ENCODE measurements around the gene TIAL1.

TIAL1 gene

DNA sequence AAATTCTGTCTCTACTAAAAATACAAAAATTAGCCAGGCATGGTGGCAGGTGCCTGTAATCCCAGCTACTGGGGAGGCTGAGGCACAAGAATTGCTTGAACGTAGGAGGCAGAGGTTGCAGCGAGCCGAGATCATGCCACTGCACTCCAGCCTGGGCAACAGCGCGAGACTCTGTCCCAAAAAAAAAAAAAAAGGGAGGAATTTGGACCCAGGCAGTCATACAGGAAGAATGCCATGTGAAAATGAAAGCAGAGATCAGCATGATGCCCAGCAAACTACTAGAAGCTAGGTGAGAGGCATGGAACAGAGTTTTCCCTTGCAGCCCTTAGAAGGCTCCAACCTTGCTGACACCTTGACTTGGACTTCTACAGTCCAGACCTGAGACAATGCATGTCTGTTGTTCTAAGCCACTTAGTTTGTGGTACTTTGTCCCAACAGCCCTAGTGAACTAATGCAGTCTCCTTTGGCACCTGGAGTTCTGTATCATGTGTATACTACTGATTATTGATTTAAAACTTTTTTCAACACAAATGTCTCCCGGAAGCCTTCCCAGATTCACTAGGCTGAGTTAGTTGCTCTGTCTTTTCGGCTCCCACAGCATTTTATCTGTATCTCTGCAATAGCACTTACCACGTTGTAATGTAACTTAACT, 44.2 kb upstream of the TIAL1 start:
- H3K4me3 ChIP-seq (ENCODE audit: control insufficient read depth, low read depth, low read length), result no peak overlapping the region
- TF ChIP-seq, protein P1, sequence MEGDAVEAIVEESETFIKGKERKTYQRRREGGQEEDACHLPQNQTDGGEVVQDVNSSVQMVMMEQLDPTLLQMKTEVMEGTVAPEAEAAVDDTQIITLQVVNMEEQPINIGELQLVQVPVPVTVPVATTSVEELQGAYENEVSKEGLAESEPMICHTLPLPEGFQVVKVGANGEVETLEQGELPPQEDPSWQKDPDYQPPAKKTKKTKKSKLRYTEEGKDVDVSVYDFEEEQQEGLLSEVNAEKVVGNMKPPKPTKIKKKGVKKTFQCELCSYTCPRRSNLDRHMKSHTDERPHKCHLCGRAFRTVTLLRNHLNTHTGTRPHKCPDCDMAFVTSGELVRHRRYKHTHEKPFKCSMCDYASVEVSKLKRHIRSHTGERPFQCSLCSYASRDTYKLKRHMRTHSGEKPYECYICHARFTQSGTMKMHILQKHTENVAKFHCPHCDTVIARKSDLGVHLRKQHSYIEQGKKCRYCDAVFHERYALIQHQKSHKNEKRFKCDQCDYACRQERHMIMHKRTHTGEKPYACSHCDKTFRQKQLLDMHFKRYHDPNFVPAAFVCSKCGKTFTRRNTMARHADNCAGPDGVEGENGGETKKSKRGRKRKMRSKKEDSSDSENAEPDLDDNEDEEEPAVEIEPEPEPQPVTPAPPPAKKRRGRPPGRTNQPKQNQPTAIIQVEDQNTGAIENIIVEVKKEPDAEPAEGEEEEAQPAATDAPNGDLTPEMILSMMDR (IDR thresholded peaks at IDR 0.05; ENCODE audit: control insufficient read depth, insufficient read depth, low read depth, low read length, missing control alignments), result no peak
- no peak for DNase-seq (ENCODE audit: low read depth)

DNA sequence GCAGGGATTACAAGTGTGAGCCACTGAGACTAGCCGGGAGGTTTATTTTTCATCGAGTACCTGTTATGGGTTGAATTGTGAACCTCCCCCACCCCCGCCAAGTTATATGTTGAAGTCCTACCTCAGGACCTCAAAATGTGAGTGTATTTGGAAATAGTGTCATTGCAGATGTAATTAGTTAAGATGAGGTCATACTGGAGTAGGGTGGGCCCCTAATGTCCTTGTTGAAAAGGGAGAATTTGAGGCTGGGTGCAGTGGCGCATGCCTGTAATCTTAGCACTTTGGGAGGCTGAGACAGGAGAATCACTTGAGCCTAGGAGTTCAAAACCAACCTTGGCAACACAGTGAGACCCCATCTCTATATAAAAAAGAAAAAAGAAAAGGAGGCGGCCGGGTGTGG, 43.6 kb upstream of the TIAL1 start:
- TF ChIP-seq, protein P1 (IDR thresholded peaks at IDR 0.05; ENCODE audit: control insufficient read depth, insufficient read depth, low read depth, low read length, missing control alignments), result no peak
- no peak overlapping the region for H3K4me3 ChIP-seq (ENCODE audit: control insufficient read depth, low read depth, low read length)
- no peak for DNase-seq (ENCODE audit: low read depth)

DNA sequence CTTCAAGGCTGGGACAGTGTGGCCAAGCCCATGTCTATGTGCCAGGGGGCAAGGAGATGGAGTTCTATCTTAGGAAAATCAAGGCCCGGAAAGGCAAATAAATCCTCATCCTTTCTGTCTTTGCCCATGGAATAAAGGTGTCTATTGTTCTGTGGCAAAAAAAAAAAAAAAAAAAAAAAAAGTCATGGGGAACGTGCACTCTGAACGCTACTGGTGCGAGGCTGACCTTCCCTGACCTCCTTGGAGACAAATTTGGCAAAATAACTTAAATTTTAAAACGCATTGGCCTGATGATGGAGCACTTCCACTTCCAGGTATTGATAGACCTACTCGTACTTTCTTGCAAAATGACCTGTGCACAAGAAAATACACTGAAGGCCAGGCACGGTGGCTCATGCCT, 42.2 kb upstream of the TIAL1 start:
- DNase-seq (ENCODE audit: low read depth), result no peak
- H3K4me3 ChIP-seq (ENCODE audit: control insufficient read depth, low read depth, low read length), result no peak overlapping the region
- TF ChIP-seq, protein P1 (IDR thresholded peaks at IDR 0.05; ENCODE audit: control insufficient read depth, insufficient read depth, low read depth, low read length, missing control alignments), result no peak

DNA sequence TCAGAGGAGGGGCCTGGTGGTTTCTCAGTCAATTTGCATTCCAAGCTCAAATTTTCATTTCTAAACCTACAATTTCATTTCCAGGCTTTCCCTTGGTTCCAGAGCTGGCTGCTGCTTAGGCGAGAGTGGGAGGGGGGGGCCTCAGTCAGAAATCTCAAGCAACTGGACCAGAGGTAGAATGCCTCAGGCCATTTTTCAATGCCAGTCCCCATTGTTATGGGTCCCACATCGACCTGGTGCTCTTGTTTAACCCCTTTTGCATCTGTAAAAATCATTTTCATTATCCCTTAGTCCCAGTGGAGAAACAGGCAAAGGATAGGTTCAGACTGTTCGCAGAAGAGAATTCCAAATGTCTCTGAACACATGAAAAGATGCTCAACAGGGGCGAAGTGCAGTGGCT, 40.9 kb upstream of the TIAL1 start:
- TF ChIP-seq, protein P1 (IDR thresholded peaks at IDR 0.05; ENCODE audit: control insufficient read depth, insufficient read depth, low read depth, low read length, missing control alignments), result no peak
- DNase-seq (ENCODE audit: low read depth), result no peak
- H3K4me3 ChIP-seq (ENCODE audit: control insufficient read depth, low read depth, low read length), result no peak overlapping the region

DNA sequence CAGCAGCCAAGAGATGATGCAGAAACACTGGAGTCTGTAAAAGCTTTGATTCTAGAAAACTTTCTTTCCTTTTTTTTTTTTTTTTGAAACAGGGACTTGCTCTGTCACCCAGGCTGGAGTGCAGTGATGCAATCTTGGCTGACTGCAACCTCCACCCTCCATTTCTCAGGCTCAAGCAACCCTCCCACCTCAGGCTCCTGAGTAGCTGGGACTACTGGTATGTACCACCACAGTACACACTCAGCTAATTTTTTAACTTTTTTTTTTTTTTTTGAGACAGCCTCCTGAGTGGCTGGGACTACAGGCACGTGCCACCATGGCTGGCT, 37.4 kb upstream of the TIAL1 start:
- DNase-seq (ENCODE audit: low read depth), result no peak
- H3K4me3 ChIP-seq (ENCODE audit: control insufficient read depth, low read depth, low read length), result no peak overlapping the region
- TF ChIP-seq, protein P1 (IDR thresholded peaks at IDR 0.05; ENCODE audit: control insufficient read depth, insufficient read depth, low read depth, low read length, missing control alignments), result no peak

DNA sequence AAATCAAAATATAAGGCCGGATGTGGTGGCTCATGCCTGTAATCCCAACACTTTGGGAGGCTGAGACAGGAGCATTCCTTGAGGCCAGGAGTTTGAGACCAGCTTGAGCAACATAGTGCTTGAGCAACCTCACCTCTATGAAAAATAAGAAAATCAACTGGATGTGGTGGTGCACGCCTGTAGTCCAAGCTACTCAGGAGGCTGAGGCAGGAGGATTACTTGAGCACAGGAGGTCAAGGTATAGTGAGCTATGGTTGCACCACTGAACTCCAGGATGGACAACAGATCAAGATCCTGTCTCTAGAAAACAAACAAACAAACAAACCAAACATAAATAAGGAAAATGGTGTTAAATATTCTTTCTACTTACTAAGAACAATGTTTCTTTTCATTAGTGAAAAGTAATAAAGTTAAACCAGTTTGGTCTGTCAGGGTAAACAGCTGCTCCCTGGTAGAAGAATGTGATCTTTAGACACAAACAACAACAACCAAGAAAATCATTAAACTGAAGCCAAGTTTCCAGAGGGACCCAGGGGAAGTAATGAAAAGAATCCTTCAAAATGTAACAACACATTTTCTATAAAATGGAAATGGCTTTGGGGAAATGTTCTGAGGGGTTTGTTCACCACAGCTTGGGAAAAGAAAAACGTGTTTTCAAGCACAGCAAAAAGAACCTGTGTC, 36.9 kb upstream of the TIAL1 start:
- TF ChIP-seq, protein P1 (IDR thresholded peaks at IDR 0.05; ENCODE audit: control insufficient read depth, insufficient read depth, low read depth, low read length, missing control alignments), result no peak
- DNase-seq (ENCODE audit: low read depth), result no peak
- H3K4me3 ChIP-seq (ENCODE audit: control insufficient read depth, low read depth, low read length), result no peak overlapping the region

All from AG09309 (cell line).